DOHH2 (cell line): ENCODE data around the gene EDEM1.

Experiments
- CTCF ChIP-seq: fragments of 200-600 bp; sonication (generic); IDR thresholded peaks from one replicate; pipeline ENCODE4 v1.5.1; 2014; ENCODE audit warnings: antibody characterized with exemption, mild to moderate bottlenecking, low read depth, low read length; ENCODE audit not compliant: poor library complexity, severe bottlenecking
- EZH2phosphoT487 ChIP-seq: fragments of 200-600 bp; sonication (generic); IDR thresholded peaks from 2 replicates; pipeline ENCODE4 v1.6.1; 2017; ENCODE audit warnings: borderline replicate concordance, mild to moderate bottlenecking, antibody characterized with exemption, low read length, moderate library complexity, mixed read lengths

- TF ChIP-seq CTCF (no peak), EZH2phosphoT487 (no peak)
Measured at GRCh38 chr3:5192571-5193365, 5.3 kb downstream of the EDEM1 start.
